Mesendoderm (in vitro differentiated cells): Measurements from ENCODE around the gene RANBP6.

Experiments used
- DNase-seq: peaks from one replicate; pipeline ENCODE4 v3.0.0; 2013
- H2AK5ac ChIP-seq: 2 replicates; pipeline ENCODE4 v1.6.1; 2013; ENCODE audit warnings: low read length, inconsistent platforms
- H2BK120ac ChIP-seq: 2 replicates; pipeline ENCODE4 v1.6.1; 2013; ENCODE audit warnings: low read depth, mild to moderate bottlenecking, low read length, moderate library complexity, mixed read lengths
- H2BK15ac ChIP-seq: replicated peaks from 2 replicates; pipeline ENCODE4 v1.6.1; 2013; ENCODE audit warnings: low read depth, mild to moderate bottlenecking, moderate library complexity
- H2BK5ac ChIP-seq: 2 replicates; pipeline ENCODE4 v1.6.1; 2013; ENCODE audit warnings: low read length, inconsistent platforms
- H3K18ac ChIP-seq: 2 replicates; pipeline ENCODE4 v1.6.1; 2013; ENCODE audit warnings: mild to moderate bottlenecking, low read length, mixed read lengths
- H3K23ac ChIP-seq: one replicate; pipeline ENCODE4 v1.6.1; 2013; ENCODE audit warnings: low read length
- H3K27ac ChIP-seq: 2 replicates; pipeline ENCODE4 v1.5.1; 2013; ENCODE audit warnings: low read depth, mild to moderate bottlenecking, inconsistent platforms, low read length, moderate library complexity
- H3K27me3 ChIP-seq: 2 replicates; pipeline ENCODE4 v1.6.1; 2013; ENCODE audit warnings: low read length, control low read depth, mild to moderate bottlenecking, inconsistent platforms; ENCODE audit not compliant: insufficient read depth, poor library complexity
- H3K36me3 ChIP-seq: 2 replicates; pipeline ENCODE4 v1.6.1; 2013; ENCODE audit warnings: low read length, inconsistent platforms; ENCODE audit not compliant: control insufficient read depth, insufficient read depth
- H3K4ac ChIP-seq: one replicate; pipeline ENCODE4 v1.6.1; 2013; ENCODE audit warnings: low read depth, mild to moderate bottlenecking, low read length, moderate library complexity
- H3K4me1 ChIP-seq: 2 replicates; pipeline ENCODE4 v1.6.1; 2013; ENCODE audit warnings: low read depth, low read length, inconsistent platforms; ENCODE audit not compliant: control insufficient read depth
- H3K4me2 ChIP-seq: 2 replicates; pipeline ENCODE4 v1.6.1; 2013; ENCODE audit warnings: low read length
- H3K4me3 ChIP-seq: 2 replicates; pipeline ENCODE4 v1.5.1; 2013; ENCODE audit warnings: mild to moderate bottlenecking, low read length
- H3K56ac ChIP-seq: one replicate; pipeline ENCODE4 v1.6.1; 2013; ENCODE audit warnings: low read length
- H3K79me1 ChIP-seq: 2 replicates; pipeline ENCODE4 v1.6.1; 2013; ENCODE audit warnings: low read length, inconsistent platforms
- H3K79me2 ChIP-seq: 2 replicates; pipeline ENCODE4 v1.6.1; 2013; ENCODE audit warnings: mild to moderate bottlenecking, low read length; ENCODE audit not compliant: control insufficient read depth, insufficient read depth
- H3K9ac ChIP-seq: 2 replicates; pipeline ENCODE4 v1.6.1; 2013; ENCODE audit warnings: low read length, inconsistent platforms
- H4K5ac ChIP-seq: one replicate; pipeline ENCODE4 v1.6.1; 2013; ENCODE audit warnings: low read length
- H4K8ac ChIP-seq: one replicate; pipeline ENCODE4 v1.6.1; 2013; ENCODE audit warnings: low read depth, mild to moderate bottlenecking, control low read depth, low read length, moderate library complexity
- WGBS: extraction: QIAGEN DNeasy Blood & Tissue Kit; methylation state at CpG from one replicate; pipeline ENCODE4 v1.1.7; 2013; ENCODE audit warnings: low lambda C conversion rate, missing lambda C conversion rate; ENCODE audit not compliant: insufficient coverage; ENCODE audit errors: extremely low coverage; 5-methylcytosine and 5-hydroxymethylcytosine counted together

Gene RANBP6

DNA sequence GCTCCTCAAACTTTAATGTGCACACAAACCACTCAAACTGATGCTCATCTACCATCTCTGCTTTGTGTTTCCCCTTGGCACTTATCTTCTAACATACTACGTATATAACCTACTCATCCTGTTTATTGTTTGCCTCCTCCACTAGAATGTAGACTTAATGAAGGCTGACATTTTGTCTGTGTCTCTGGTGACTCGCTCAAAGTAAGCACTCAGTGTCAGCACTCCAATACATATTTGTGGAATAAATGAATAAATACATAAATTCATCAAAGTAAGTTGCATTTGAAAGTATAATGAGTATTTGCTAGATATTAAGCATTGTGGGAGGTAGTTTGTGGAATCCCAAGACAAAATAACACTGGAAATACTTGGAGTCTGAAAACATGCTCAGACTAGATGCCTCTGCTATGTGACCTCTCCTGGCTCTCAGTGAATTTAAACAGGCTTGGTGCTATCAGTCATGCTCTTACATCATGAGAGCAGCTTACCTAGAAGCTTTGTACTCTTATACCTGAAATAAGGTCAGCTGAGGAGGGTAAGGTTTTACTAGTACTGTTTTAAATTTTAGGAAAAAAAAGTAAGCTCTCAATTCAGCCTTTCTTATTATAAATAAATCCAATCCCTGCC, 37.0 kb upstream of the RANBP6 start:
- no peaks in the 10 kb centered on the region for H3K36me3 ChIP-seq
- no peak overlapping the region for H3K4me3 ChIP-seq
- no peak overlapping the region for H3K4me2 ChIP-seq

GRCh38 chr9:6051511-6051950, 36.1 kb upstream of the RANBP6 start:
- H3K27ac ChIP-seq = no peak overlapping the region
- no CpG with 5 or more reads among the region's 2 CpGs for WGBS
- no peak overlapping the region for H3K18ac ChIP-seq
- H2BK120ac ChIP-seq = no peak overlapping the region
- no peaks in the 10 kb centered on the region for H3K79me2 ChIP-seq
- no peak overlapping the region for H3K23ac ChIP-seq
- H2BK15ac ChIP-seq = no peak overlapping the region
- no peaks in the 10 kb centered on the region for H3K79me1 ChIP-seq
- no peak overlapping the region for H3K4me3 ChIP-seq
- DNase-seq = no peak
- no peak overlapping the region for H2BK5ac ChIP-seq
- no peaks in the 10 kb centered on the region for H3K27me3 ChIP-seq
- no peaks in the 10 kb centered on the region for H3K36me3 ChIP-seq
- H4K8ac ChIP-seq = no peak overlapping the region
- H3K4me1 ChIP-seq = no peaks in the 10 kb centered on the region
- H3K4me2 ChIP-seq = no peak overlapping the region
- no peak overlapping the region for H3K56ac ChIP-seq
- H3K9ac ChIP-seq = no peak overlapping the region
- no peak overlapping the region for H2AK5ac ChIP-seq
- H3K4ac ChIP-seq = no peak overlapping the region
- H4K5ac ChIP-seq = no peak overlapping the region

More for the DNA sequence above, 37.0 kb upstream of the RANBP6 start:
- Histone ChIP-seq H2AK5ac (no peak overlapping the region), H3K56ac (peak overlapping the region; percentile 56), H3K9ac (no peak overlapping the region), H2BK120ac (no peak overlapping the region), H3K27me3 (no peaks in the 10 kb centered on the region), H3K79me1 (no peaks in the 10 kb centered on the region), H3K79me2 (no peaks in the 10 kb centered on the region), H3K4ac (no peak overlapping the region), H2BK15ac (no peak overlapping the region), H3K18ac (no peak overlapping the region), H3K4me1 (no peaks in the 10 kb centered on the region), H4K5ac (no peak overlapping the region), H3K23ac (no peak overlapping the region), H2BK5ac (no peak overlapping the region), H4K8ac (no peak overlapping the region), H3K27ac (no peak overlapping the region)
- no CpG with 5 or more reads among the region's 2 CpGs for WGBS
- peak; percentile 18 for DNase-seq

- Histone ChIP-seq H2BK15ac (no peak overlapping the region), H3K56ac (no peak overlapping the region), H3K4me1 (no peaks in the 10 kb centered on the region), H3K4me3 (no peak overlapping the region), H3K79me2 (no peaks in the 10 kb centered on the region), H3K27me3 (no peaks in the 10 kb centered on the region), H3K9ac (no peak overlapping the region), H4K5ac (no peak overlapping the region), H3K4me2 (no peak overlapping the region), H2AK5ac (no peak overlapping the region), H2BK5ac (no peak overlapping the region), H2BK120ac (no peak overlapping the region), H3K4ac (no peak overlapping the region), H4K8ac (no peak overlapping the region), H3K27ac (no peak overlapping the region), H3K18ac (no peak overlapping the region), H3K36me3 (no peaks in the 10 kb centered on the region), H3K23ac (no peak overlapping the region), H3K79me1 (no peaks in the 10 kb centered on the region)
- peak; percentile 82 for DNase-seq
- WGBS = no CpG with 5 or more reads among the region's 1 CpG
Observed at GRCh38 chr9:6049798-6050197, 34.4 kb upstream of the RANBP6 start.

- Histone ChIP-seq H3K4me1 (no peaks in the 10 kb centered on the region), H3K36me3 (no peaks in the 10 kb centered on the region), H3K23ac (no peak overlapping the region), H3K79me1 (no peaks in the 10 kb centered on the region), H2BK15ac (no peak overlapping the region), H3K4me2 (no peak overlapping the region), H3K27ac (no peak overlapping the region), H4K5ac (no peak overlapping the region), H3K4me3 (no peak overlapping the region), H3K56ac (no peak overlapping the region), H2AK5ac (no peak overlapping the region), H3K27me3 (no peaks in the 10 kb centered on the region), H4K8ac (no peak overlapping the region), H2BK5ac (no peak overlapping the region), H3K79me2 (no peaks in the 10 kb centered on the region), H3K9ac (no peak overlapping the region), H3K18ac (no peak overlapping the region), H3K4ac (no peak overlapping the region), H2BK120ac (no peak overlapping the region)
- no peak for DNase-seq
- WGBS = no CpG with 5 or more reads among the region's 1 CpG
Observed at GRCh38 chr9:6048039-6048438, 32.6 kb upstream of the RANBP6 start.

DNA sequence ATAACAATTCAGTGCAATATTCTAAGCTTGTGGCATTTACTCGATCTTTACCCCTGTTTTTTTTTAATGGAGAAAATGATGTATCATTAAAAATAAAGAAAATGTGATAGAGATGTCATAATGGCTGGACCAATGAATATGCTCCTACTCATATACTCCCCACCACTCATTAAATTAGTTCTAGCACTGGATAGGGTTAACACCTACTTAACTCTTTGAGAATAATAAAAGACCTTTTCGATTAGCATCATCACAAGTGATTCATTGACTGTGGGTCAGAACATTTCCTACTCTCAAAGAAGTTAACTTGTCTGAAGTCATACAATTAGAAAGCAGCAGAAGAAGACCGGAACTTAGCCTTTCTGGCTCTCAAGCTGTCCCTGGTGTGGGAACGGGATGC, 31.6 kb upstream of the RANBP6 start:
- Histone ChIP-seq H3K4me3 (no peak overlapping the region), H3K56ac (no peak overlapping the region), H2BK15ac (no peak overlapping the region), H3K4me1 (no peaks in the 10 kb centered on the region), H4K8ac (no peak overlapping the region), H3K36me3 (no peaks in the 10 kb centered on the region), H3K79me1 (no peaks in the 10 kb centered on the region), H3K79me2 (no peaks in the 10 kb centered on the region), H3K27ac (no peak overlapping the region), H2BK120ac (no peak overlapping the region), H3K23ac (no peak overlapping the region), H3K9ac (no peak overlapping the region), H3K27me3 (no peaks in the 10 kb centered on the region), H3K4ac (no peak overlapping the region), H2BK5ac (no peak overlapping the region), H3K18ac (no peak overlapping the region), H2AK5ac (no peak overlapping the region), H3K4me2 (no peak overlapping the region), H4K5ac (no peak overlapping the region)
- no CpG with 5 or more reads among the region's 4 CpGs for WGBS
- DNase-seq = no peak

DNA sequence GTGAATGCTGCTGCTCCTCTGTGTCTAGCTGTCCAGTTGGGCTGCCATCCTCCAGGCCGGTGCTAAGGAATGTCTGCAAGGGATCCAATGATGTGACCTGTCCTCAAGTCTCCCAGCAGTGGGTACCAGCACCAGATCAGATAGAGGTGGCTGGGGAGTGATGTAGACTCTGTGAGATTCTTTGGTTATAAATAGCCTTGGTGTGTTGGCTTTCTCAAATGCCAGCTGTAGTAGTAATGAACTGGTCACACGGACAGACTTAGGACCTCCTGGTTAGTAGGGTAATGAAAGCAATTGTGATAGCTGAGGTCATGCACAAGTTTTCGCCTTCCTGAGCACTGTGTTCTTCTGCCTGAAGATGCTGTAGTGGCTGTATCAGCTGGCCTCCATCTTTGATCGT, 29.9 kb upstream of the RANBP6 start:
- H3K27ac ChIP-seq = no peak overlapping the region
- no peak overlapping the region for H2BK5ac ChIP-seq
- H2BK15ac ChIP-seq = no peak overlapping the region
- H3K4ac ChIP-seq = no peak overlapping the region
- H3K79me1 ChIP-seq = no peaks in the 10 kb centered on the region
- no peaks in the 10 kb centered on the region for H3K36me3 ChIP-seq
- no peak overlapping the region for H2AK5ac ChIP-seq
- H3K4me1 ChIP-seq = no peaks in the 10 kb centered on the region
- no peaks in the 10 kb centered on the region for H3K79me2 ChIP-seq
- H3K4me3 ChIP-seq = no peak overlapping the region
- H3K23ac ChIP-seq = no peak overlapping the region
- H2BK120ac ChIP-seq = no peak overlapping the region
- H3K56ac ChIP-seq = no peak overlapping the region
- H3K18ac ChIP-seq = no peak overlapping the region
- H3K4me2 ChIP-seq = no peak overlapping the region
- H4K5ac ChIP-seq = no peak overlapping the region
- H3K27me3 ChIP-seq = no peaks in the 10 kb centered on the region
- no peak overlapping the region for H3K9ac ChIP-seq
- DNase-seq = no peak
- H4K8ac ChIP-seq = no peak overlapping the region
- WGBS = no CpG with 5 or more reads among the region's 4 CpGs
